GM18508 (cell line): Measurements from ENCODE around the gene OBSCN.

Experiments
- ATAC-seq: cut with Tn5 transposase; IDR thresholded peaks from one replicate; pipeline ENCODE4 v1.9.1; 2021; ENCODE audit warnings: moderate number of reproducible peaks; ENCODE audit not compliant: insufficient read depth, unreplicated experiment

The OBSCN gene

DNA sequence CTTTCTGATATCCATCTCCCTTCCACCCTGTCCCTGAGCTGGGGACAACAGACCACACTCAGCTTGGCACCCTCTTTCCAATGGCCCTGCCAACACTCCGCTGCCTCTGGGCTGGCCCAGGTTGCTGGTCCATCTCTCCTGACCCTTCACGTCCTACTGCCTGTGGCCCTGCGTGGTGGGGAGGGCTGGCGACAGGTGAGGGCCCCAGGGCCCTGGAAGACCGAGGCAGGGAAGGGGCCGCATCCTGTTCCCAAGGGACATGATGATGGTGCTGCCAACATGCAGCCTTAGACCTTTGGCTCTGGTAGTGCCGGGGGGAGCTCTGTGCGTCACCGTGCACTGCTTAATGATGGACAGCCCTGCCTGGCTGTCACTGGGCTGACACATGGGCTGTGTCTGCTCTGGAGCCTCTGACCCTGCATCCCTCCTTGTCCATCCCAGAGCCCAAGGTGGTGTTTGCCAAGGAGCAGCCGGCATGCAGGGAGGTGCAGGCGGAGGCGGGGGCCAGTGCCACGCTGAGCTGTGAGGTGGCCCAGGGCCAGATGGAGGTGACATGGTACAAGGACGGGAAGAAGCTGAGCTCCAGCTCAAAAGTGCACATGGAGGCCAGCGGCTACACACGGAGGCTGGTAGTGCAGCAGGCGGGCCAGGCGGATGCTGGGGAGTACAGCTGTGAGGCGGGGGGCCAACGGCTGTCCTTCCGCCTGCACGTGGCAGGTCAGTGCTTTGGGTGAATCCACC, 65.2 kb downstream of the OBSCN start:
- no peak for ATAC-seq

DNA sequence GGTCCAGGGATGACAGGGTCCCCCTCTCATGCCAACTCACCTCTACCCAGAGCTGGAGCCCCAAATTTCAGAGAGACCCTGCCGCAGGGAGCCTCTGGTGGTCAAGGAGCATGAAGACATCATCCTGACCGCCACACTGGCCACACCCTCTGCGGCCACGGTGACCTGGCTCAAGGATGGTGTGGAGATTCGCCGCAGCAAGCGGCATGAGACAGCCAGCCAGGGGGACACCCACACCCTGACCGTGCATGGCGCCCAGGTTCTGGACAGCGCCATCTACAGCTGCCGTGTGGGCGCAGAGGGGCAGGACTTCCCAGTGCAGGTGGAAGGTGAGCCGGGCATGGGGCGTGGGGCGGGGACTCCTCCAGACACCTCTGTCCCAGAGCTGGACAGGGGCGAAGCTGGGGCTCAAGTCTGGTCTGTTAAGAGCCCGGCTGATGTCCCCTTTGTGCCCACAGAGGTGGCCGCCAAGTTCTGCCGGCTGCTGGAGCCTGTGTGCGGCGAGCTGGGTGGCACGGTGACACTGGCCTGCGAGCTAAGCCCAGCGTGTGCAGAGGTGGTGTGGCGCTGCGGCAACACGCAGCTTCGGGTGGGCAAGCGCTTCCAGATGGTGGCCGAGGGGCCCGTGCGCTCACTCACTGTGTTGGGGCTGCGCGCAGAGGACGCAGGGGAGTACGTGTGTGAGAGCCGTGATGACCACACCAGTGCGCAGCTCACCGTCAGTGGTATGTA, 66.0 kb downstream of the OBSCN start:
- ATAC-seq: no peak

DNA sequence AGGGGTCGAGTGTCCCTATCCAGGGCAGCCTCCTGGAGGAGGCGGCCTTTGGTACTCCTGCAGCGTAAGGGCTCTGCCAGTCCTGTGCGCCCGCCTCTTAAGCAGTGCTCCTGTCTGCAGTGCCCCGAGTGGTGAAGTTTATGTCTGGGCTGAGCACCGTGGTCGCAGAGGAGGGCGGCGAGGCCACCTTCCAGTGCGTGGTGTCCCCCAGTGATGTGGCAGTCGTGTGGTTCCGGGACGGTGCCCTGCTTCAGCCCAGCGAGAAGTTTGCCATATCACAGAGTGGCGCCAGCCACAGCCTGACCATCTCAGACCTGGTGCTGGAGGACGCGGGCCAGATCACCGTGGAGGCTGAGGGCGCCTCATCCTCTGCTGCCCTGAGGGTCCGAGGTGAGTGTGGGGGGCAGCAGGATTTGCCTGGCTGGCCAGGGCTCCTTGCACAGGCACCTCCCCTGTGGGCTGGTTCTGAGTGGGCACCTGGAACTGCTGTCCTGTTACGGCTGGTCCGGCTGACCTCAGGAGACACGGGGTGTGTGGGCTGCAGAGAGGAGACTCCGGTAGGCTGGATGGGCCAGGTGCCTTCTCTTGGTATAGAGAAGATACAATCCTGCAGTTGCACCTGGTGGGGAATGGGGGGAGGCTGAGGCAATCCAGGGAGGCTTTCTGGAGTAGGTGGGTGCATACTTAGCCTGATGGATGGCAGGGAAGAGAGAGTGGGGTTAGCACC, 66.8 kb downstream of the OBSCN start:
- no peak for ATAC-seq

GRCh38 chr1:228275179-228275429, 67.3 kb downstream of the OBSCN start:
- no peak for ATAC-seq

DNA sequence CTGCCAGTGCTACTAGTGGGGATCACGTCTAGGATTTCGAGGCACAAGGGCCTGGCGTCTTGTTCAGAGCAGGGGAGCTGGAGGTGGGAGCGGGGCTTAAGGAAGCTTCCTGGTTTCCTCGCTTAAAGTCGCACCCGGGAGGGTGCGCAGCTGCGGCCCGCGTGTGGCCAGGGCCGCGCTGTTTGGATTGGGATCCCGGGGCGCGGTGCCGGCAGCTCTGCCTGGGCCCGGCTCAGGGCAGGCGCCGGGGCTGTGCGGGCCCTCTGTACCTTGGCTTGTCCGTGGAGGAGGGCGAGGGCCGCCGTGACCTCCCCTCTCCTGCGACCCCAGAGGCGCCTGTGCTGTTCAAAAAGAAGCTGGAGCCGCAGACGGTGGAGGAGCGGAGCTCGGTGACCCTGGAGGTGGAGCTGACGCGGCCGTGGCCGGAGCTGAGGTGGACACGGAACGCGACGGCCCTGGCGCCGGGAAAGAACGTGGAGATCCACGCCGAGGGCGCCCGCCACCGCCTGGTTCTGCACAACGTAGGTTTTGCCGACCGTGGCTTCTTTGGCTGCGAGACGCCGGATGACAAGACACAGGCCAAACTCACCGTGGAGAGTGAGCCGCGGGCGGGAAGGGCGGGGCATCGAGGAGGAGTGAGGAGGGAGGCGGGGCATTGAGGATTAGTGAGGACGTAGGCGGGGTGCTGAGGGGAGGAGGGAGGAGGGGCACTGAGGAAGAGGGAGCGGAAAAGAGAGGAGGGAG, 67.8 kb downstream of the OBSCN start:
- no peak for ATAC-seq

- no peak for ATAC-seq
Measured at GRCh38 chr1:228276174-228276831, 68.5 kb downstream of the OBSCN start.

GRCh38 chr1:228276901-228277490, 69.2 kb downstream of the OBSCN start:
- no peak for ATAC-seq

- ATAC-seq: no peak
Measured at GRCh38 chr1:228277491-228278431, 69.9 kb downstream of the OBSCN start.

- no peak for ATAC-seq
Measured at GRCh38 chr1:228278432-228278941, 70.6 kb downstream of the OBSCN start.

- no peak for ATAC-seq
Measured at GRCh38 chr1:228279011-228279721, 71.3 kb downstream of the OBSCN start.

DNA sequence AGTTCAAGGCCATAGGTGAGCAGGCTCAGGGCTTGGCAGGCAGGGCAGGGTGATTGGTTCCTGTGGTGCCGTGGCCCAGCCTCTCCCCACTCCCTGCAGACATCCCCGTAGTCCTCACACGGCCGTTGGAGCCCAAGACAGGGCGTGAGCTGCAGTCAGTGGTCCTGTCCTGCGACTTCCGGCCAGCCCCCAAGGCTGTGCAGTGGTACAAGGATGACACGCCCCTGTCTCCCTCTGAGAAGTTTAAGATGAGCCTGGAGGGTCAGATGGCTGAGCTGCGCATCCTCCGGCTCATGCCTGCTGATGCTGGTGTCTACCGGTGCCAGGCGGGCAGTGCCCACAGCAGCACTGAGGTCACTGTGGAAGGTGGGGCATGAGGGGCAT, 71.9 kb downstream of the OBSCN start:
- ATAC-seq: no peak

- no peak for ATAC-seq
Measured at GRCh38 chr1:228280106-228280901, 72.5 kb downstream of the OBSCN start.

DNA sequence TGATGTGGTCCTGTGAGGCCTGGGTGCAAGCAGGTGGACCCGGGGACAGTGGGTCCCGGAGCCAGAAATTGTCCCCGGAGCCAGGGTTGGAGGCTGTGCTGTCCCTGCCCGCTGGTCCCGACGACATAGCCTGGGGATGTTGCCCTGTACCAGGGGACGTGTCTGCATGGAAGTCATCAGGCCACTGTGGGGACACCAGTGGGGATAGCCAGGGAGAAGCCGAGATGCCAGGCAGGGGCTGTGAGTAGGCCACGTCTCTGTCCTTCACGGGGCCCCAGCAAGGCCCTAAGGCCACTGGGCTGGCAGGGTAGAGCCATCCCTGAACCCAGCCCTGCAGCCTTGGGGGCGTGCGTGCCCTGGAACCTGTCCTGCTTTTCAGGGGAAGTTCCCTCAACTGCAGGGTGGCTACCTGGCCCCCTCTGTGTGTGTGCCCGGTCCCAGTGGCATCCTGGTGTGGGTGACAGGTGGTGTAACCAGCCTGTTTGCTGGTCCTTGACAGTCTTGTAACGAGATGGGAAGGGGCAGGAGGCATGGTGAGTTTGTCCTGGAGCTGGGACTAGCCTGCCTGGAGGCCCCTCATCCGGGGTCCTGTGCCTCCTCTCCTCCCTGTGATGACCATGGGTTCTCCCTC, 73.2 kb downstream of the OBSCN start:
- no peak for ATAC-seq

GRCh38 chr1:228281631-228282328, 73.9 kb downstream of the OBSCN start:
- no peak for ATAC-seq

DNA sequence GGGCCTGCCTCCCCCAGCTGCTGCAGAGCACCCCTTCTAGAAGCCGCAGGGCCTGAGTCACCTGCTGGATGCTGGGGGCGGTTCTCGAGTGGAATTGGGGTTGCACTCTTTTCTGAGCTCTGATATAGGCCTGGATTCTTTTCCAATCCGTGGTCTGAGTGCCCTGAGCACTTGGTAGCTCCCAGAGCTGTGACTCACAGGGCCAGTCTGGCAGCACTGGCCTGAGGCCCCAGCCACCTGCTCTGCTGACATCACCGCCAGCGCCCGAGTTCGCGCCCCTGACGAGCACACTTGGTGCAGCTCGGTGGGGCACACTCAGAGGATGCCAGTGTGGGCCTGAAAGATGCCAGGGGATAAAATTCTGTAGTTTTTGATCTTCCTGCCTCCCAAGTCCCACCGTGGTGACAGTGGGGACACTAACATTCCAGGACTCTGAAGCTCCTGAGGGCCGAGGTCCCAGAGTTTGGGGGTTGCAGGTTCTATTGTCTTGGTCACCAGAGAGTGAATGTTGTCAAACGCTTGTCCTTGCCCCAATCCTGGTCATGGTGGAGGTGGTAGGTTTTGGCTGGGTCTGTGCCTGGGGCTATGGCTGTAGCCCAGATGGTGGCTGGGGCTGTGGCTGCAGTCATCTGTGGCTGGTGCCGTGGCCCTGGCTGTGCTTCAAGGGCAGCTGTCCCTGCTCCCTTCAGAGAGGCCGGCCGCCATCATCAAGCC, 74.6 kb downstream of the OBSCN start:
- no peak for ATAC-seq

DNA sequence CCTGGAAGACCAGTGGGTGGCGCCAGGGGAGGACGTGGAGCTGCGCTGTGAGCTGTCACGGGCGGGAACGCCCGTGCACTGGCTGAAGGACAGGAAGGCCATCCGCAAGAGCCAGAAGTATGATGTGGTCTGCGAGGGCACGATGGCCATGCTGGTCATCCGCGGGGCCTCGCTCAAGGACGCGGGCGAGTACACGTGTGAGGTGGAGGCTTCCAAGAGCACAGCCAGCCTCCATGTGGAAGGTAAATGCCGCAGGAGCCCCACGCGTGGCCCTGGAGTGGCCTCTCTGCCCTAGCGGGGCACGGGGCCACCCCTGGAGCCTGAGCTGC, 75.2 kb downstream of the OBSCN start:
- no peak for ATAC-seq
